NK-92 (cell line): Measurements from ENCODE around the gene CENPP.

Experiments used
- DNase-seq: peaks from one replicate; lab custom pipeline; 2025; ENCODE audit not compliant: unreplicated experiment; lab: John Stamatoyannopoulos, UW

The CENPP gene

GRCh38 chr9:92503156-92503555, 177.4 kb downstream of the CENPP start:
- no peak for DNase-seq

- DNase-seq: no peak
These were observed 179.1 kb downstream of the CENPP start for GRCh38 chr9:92504881-92505280.

GRCh38 chr9:92506184-92506857, 180.6 kb downstream of the CENPP start:
- no peak for DNase-seq

- DNase-seq: no peak
These were observed 181.3 kb downstream of the CENPP start for GRCh38 chr9:92507005-92507404.

- DNase-seq: no peak
These were observed 181.7 kb downstream of the CENPP start for GRCh38 chr9:92507496-92507895.

GRCh38 chr9:92508018-92508820, 182.5 kb downstream of the CENPP start:
- DNase-seq: no peak

- DNase-seq: no peak
These were observed 183.3 kb downstream of the CENPP start for GRCh38 chr9:92509050-92509449.

GRCh38 chr9:92510747-92511146, 185.0 kb downstream of the CENPP start:
- DNase-seq: no peak

GRCh38 chr9:92512622-92513021, 186.9 kb downstream of the CENPP start:
- no peak for DNase-seq

GRCh38 chr9:92513349-92513748, 187.6 kb downstream of the CENPP start:
- no peak for DNase-seq

GRCh38 chr9:92514635-92515034, 188.9 kb downstream of the CENPP start:
- no peak for DNase-seq

GRCh38 chr9:92516521-92516920, 190.8 kb downstream of the CENPP start:
- no peak for DNase-seq

- no peak for DNase-seq
These were observed 191.3 kb downstream of the CENPP start for GRCh38 chr9:92517046-92517445.

- no peak for DNase-seq
These were observed 192.4 kb downstream of the CENPP start for GRCh38 chr9:92518199-92518598.

GRCh38 chr9:92520837-92521236, 195.1 kb downstream of the CENPP start:
- no peak for DNase-seq

- DNase-seq: no peak
These were observed 197.5 kb downstream of the CENPP start for GRCh38 chr9:92522983-92523970.

- DNase-seq: no peak
These were observed 199.1 kb downstream of the CENPP start for GRCh38 chr9:92524881-92525280.

- DNase-seq: no peak
These were observed 199.6 kb downstream of the CENPP start for GRCh38 chr9:92525306-92525705.

- DNase-seq: no peak
These were observed 201.6 kb downstream of the CENPP start for GRCh38 chr9:92527291-92527828.

GRCh38 chr9:92527832-92528521, 202.2 kb downstream of the CENPP start:
- no peak for DNase-seq

- no peak for DNase-seq
These were observed 202.7 kb downstream of the CENPP start for GRCh38 chr9:92528522-92528849.
